Neural crest cell (in vitro differentiated cells): ENCODE data around the gene PALB2. TPM values are rescaled to one million over a fixed set of nuclear protein-coding genes. Genes with fewer than 3 reads are reported as not detected.
A peak's percentile ranks its signal among the peaks of the same experiment; 100 is the strongest.

Experiments used
- DNase-seq: peaks from one replicate; pipeline ENCODE4 v3.0.0; 2021; ENCODE audit warnings: low read depth, mixed read lengths, low spot score
- H3K27ac Mint-ChIP-seq: one replicate; pipeline ENCODE4 v1.8.0; 2021; ENCODE audit warnings: mild to moderate bottlenecking, mixed read lengths; ENCODE audit not compliant: unreplicated experiment
- H3K27me3 Mint-ChIP-seq: 2 replicates; pipeline ENCODE4 v1.8.0; 2021; ENCODE audit warnings: low read depth, mild to moderate bottlenecking, mixed read lengths
- H3K36me3 Mint-ChIP-seq: 2 replicates; pipeline ENCODE4 v1.8.0; 2021; ENCODE audit warnings: low read depth, mild to moderate bottlenecking, mixed read lengths
- H3K4me1 Mint-ChIP-seq: 2 replicates; pipeline ENCODE4 v1.8.0; 2021; ENCODE audit warnings: mixed read lengths
- H3K4me3 Mint-ChIP-seq: one replicate; pipeline ENCODE4 v1.8.0; 2021; ENCODE audit warnings: mild to moderate bottlenecking, mixed read lengths
- H3K9me3 Mint-ChIP-seq: 2 replicates; pipeline ENCODE4 v1.8.0; 2021; ENCODE audit warnings: mixed read lengths
- total RNA-seq: library from RNA; stranded (reverse); gene quantifications from 2 replicates; pipeline ENCODE4 v1.2.1, GENCODE V29; 2021
- TF ChIP-seq, protein P1 (sequence below): fragments of 200-600 bp; sonication (generic); conservative IDR thresholded peaks from 2 replicates; pipeline ENCODE4 v1.5.0; 2021; ENCODE audit warnings: antibody characterized with exemption, mild to moderate bottlenecking

Gene PALB2
- total RNA-seq, 1 donor from 2014 or later, result 25.6 TPM

DNA sequence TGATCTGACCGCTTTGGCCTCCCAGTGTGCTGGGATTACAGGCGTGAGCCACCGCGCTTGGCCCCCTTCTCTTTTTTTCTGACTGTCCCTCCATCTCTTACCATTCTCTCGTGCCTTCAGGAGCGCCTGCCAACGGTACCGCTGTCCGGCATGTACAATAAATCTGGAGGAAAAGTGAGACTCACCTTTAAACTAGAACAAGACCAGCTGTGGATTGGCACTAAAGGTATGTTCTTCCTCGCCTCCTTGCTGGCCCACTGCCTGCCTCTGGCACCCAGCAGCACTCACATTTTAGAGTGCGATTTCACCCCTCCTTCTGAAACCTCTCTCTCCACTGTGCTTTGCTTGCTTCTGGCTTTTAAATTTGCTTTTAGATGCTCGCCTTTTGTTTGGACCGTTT, 78.6 kb downstream of the PALB2 start:
- Mint-ChIP-seq H3K9me3 (no peaks in the 10 kb centered on the region), H3K27ac (no peak overlapping the region), H3K4me1 (no peaks in the 10 kb centered on the region), H3K27me3 (no peaks in the 10 kb centered on the region), H3K4me3 (peak overlapping the region; percentile 27), H3K36me3 (peaks cover 7% of the 10 kb centered on the region)
- TF ChIP-seq, protein P1, sequence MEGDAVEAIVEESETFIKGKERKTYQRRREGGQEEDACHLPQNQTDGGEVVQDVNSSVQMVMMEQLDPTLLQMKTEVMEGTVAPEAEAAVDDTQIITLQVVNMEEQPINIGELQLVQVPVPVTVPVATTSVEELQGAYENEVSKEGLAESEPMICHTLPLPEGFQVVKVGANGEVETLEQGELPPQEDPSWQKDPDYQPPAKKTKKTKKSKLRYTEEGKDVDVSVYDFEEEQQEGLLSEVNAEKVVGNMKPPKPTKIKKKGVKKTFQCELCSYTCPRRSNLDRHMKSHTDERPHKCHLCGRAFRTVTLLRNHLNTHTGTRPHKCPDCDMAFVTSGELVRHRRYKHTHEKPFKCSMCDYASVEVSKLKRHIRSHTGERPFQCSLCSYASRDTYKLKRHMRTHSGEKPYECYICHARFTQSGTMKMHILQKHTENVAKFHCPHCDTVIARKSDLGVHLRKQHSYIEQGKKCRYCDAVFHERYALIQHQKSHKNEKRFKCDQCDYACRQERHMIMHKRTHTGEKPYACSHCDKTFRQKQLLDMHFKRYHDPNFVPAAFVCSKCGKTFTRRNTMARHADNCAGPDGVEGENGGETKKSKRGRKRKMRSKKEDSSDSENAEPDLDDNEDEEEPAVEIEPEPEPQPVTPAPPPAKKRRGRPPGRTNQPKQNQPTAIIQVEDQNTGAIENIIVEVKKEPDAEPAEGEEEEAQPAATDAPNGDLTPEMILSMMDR, result no peak
- DNase-seq, result no peak

DNA sequence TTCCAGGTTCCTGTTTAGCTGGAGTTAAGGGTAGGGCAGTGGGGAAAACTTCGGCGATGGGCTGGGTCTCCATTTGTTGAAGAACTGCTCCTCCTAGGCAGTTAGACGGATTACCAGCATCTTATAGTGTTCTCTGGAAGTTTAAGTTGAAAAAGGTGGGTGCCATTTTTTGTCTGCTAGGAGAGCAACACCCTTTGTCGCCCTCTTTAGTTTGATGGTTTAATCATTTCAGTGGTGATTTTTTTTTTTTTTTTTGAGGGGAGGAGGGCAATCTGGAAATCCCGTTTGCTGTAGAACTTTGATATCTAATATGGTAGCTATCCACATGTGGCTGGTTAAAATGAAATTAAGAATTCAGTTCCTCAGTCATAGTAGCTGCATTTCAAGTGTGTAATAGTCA, 79.5 kb downstream of the PALB2 start:
- TF ChIP-seq, protein P1, result no peak
- peaks cover 7% of the 10 kb centered on the region for H3K36me3 Mint-ChIP-seq
- H3K4me1 Mint-ChIP-seq, result peaks cover 6% of the 10 kb centered on the region
- H3K27ac Mint-ChIP-seq, result no peak overlapping the region
- no peak for DNase-seq
- no peak overlapping the region for H3K4me3 Mint-ChIP-seq
- no peaks in the 10 kb centered on the region for H3K9me3 Mint-ChIP-seq
- H3K27me3 Mint-ChIP-seq, result no peaks in the 10 kb centered on the region

DNA sequence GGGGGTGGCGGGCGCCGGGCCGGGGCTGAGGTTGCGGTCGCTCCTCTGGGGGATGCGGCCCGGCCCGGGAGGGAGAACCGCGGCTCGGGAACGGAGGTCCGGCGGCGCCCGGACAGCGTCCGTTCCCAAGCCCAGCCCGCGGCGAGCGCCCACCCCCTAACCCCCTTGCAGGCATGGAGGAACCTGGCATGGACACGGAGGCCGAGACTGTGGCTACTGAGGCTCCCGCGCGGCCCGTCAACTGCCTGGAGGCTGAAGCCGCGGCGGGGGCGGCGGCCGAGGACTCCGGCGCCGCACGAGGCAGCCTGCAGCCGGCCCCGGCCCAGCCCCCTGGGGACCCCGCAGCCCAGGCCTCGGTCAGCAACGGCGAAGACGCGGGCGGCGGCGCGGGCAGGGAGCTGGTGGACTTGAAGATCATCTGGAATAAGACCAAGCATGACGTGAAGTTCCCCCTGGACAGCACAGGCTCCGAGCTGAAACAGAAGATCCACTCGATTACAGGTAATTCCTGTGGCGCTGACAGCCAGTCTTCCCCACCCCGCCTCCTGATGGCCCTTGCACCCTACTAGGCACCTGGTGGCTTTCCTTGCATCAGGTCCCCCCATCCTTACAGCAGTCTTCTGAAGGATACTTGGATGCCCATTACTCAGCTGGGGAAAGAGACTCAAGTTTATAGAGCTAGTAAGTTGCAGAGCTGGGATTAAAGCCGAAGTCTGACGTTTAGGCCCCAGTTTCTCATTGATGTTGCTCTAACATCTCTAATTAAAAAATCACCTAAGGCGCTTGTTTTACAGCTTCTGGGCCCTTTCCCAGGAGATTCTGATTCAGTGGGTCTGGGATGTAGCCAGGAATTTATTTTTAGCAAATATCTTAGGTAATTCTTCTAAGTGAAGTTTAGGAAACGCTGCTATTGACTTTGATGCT, 83.1 kb downstream of the PALB2 start:
- no peaks in the 10 kb centered on the region for H3K9me3 Mint-ChIP-seq
- TF ChIP-seq, protein P1, result no peak
- H3K4me1 Mint-ChIP-seq, result peaks cover 7% of the 10 kb centered on the region
- H3K27ac Mint-ChIP-seq, result no peak overlapping the region
- no peaks in the 10 kb centered on the region for H3K27me3 Mint-ChIP-seq
- no peak for DNase-seq
- H3K4me3 Mint-ChIP-seq, result peak overlapping the region; percentile 96
- no peaks in the 10 kb centered on the region for H3K36me3 Mint-ChIP-seq

DNA sequence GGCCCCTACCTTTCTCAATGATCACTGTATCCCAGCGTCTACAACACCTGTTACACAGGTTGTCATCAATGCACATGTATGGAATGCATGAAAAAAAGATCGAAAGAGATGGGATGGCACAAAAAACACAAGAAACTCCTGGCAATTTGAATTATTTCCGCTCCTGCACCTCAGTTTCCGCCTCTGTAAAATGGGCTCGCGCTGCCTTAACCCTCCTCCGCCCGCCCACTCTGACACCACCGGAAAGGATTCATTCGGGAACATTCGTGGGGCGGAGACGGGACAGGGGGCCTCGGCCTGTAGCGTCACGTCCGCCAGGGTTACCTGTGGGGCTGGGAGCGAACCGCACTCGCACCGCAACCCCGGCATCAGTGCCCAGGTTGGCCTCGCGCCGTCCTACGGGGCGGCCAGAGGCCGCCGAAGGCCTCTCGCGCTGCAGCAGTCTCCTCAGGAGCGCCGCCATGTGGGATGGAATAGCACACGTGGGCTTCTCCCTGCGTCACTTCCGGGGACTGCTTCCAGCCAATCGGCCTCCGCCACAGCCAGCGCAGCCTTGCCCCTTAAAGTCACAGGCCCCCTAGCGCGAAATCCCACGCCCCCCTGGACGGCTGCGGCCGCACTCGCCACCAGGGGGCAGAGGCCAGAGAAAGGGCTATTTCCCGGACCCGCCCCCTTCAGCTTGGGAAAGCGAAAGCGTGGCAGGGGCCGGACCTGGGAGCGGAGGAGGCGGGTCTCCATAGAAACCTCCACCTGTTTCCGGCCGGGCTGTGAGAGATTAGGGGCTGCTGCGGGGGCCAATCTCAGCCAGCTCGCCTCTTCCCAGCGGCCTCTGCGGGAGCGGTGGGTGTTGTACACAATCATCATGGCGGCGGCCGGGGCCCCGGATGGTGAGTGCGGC, 84.0 kb downstream of the PALB2 start, which contains the start of the genes EARS2 and UBFD1:
Gene EARS2, minus strand, starts transcription at position 470 of the 898 bp plus-strand sequence. Its CDS starts 7 bp downstream, at position 463.
Gene UBFD1, plus strand, starts transcription at position 847 of the 898 bp plus-strand sequence. Its CDS starts 16 bp downstream, at position 863.
- TF ChIP-seq, protein P1, result peak; percentile 97
- peak; percentile 99 for DNase-seq

DNA sequence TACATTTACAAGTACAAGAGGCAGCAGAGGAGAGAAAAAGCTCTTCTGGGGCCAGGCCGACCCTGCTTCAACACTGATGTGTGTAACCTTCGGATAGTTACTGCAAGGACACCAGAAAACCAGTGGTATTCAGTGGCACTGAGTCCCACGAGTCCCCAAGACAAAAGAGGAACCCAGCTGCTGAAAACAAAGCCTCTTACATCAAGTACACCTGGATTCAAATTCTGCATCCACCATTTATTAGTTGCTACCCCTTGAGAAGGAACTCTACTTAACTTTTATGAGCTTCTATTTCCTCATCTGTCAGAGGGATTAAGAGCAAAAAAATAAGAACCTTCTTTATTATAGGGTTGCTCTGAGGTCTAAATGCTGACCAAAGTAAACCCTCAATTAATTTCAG, 86.6 kb downstream of the PALB2 start:
- Mint-ChIP-seq H3K36me3 (peaks cover 3% of the 10 kb centered on the region), H3K27me3 (no peaks in the 10 kb centered on the region), H3K4me3 (no peak overlapping the region), H3K27ac (no peak overlapping the region), H3K9me3 (no peaks in the 10 kb centered on the region), H3K4me1 (peaks cover 7% of the 10 kb centered on the region)
- DNase-seq, result no peak
- TF ChIP-seq, protein P1, result no peak

More for the DNA sequence above, 84.0 kb downstream of the PALB2 start, which contains the start of the genes EARS2 and UBFD1:
- H3K9me3 Mint-ChIP-seq, result no peaks in the 10 kb centered on the region
- peak within 1 kb of the TSS; percentile 95 for H3K27ac Mint-ChIP-seq
- no peaks in the 10 kb centered on the region for H3K27me3 Mint-ChIP-seq
- H3K36me3 Mint-ChIP-seq, result no peaks in the 10 kb centered on the region
- peaks cover 7% of the 10 kb centered on the region for H3K4me1 Mint-ChIP-seq
- H3K4me3 Mint-ChIP-seq, result peak within 1 kb of the TSS; percentile 96
